ENCODE data around the gene ABHD17A. TPM values are rescaled to one million over a fixed set of nuclear protein-coding genes. Genes with fewer than 3 reads are reported as not detected.

ABHD17A gene
- total RNA-seq, 4 donors from 2014 or later = 33.8 to 142 (median 63.7) TPM

DNA sequence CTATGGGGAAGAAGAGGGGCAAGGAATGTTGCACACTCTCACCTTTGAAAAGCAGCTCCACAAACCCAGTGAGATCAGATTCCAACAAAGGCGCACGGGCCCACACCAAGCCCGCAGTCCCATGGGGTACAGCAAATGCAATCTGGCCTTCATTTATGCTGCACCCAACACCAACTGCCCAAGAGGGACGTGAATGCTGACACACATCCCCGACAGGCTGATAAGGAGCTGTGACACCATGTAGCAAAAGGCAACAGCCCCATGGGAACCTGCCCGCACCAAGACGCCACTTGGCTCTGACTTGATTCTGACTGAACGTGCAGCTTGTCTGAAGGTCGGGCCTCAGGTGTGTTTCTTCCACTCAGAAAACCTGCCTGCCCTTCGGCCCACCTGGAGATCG, 54.3 kb downstream of the ABHD17A start:
- intact Hi-C loops (cut with DNase I; ENCODE audit: low total_unique reads) = no loop called here
- DNase-seq = no peak
- Histone ChIP-seq H3K4me1 (peaks cover 0 to 10% of the 10 kb centered on the region in 2 donors), H3K36me3 (no peaks in the 10 kb centered on the region), H3K9me3 (no peaks in the 10 kb centered on the region), H3K4me3 (no peak overlapping the region), H3K27ac (no peak overlapping the region), H3K27me3 (no peaks in the 10 kb centered on the region)
- TF ChIP-seq, protein P1, sequence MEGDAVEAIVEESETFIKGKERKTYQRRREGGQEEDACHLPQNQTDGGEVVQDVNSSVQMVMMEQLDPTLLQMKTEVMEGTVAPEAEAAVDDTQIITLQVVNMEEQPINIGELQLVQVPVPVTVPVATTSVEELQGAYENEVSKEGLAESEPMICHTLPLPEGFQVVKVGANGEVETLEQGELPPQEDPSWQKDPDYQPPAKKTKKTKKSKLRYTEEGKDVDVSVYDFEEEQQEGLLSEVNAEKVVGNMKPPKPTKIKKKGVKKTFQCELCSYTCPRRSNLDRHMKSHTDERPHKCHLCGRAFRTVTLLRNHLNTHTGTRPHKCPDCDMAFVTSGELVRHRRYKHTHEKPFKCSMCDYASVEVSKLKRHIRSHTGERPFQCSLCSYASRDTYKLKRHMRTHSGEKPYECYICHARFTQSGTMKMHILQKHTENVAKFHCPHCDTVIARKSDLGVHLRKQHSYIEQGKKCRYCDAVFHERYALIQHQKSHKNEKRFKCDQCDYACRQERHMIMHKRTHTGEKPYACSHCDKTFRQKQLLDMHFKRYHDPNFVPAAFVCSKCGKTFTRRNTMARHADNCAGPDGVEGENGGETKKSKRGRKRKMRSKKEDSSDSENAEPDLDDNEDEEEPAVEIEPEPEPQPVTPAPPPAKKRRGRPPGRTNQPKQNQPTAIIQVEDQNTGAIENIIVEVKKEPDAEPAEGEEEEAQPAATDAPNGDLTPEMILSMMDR (IDR thresholded peaks at IDR 0.05) = no peak
- no peak for TF ChIP-seq POLR2A (IDR thresholded peaks at IDR 0.05)

DNA sequence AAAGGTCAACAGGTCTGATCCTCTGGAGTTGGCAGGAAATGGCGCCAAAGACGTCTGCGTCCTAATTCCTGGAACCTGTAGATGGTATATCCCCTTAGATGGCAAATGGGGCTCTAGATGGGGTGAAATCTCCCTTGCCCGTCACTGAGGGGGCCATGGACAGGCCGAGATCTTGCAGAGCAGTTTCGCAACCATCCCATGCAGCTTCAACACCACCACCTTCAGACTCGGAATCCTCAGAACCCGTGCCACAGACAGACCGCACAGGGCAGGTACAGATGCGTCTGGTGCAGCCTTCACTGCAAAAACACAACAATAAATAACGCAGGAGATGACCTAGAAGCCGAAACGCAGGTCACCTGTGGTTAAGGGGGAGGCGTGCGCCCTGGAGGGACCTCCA, 54.7 kb downstream of the ABHD17A start:
- peaks cover 0 to 10% of the 10 kb centered on the region in 2 donors for H3K4me1 ChIP-seq
- no peak for TF ChIP-seq POLR2A (IDR thresholded peaks at IDR 0.05)
- TF ChIP-seq, protein P1 (IDR thresholded peaks at IDR 0.05) = no peak
- H3K27ac ChIP-seq = no peak overlapping the region
- DNase-seq = no peak
- no peaks in the 10 kb centered on the region for H3K9me3 ChIP-seq
- H3K27me3 ChIP-seq = no peaks in the 10 kb centered on the region
- no peak overlapping the region for H3K4me3 ChIP-seq
- H3K36me3 ChIP-seq = no peaks in the 10 kb centered on the region
- intact Hi-C loops (cut with DNase I; ENCODE audit: low total_unique reads) = no loop called here

DNA sequence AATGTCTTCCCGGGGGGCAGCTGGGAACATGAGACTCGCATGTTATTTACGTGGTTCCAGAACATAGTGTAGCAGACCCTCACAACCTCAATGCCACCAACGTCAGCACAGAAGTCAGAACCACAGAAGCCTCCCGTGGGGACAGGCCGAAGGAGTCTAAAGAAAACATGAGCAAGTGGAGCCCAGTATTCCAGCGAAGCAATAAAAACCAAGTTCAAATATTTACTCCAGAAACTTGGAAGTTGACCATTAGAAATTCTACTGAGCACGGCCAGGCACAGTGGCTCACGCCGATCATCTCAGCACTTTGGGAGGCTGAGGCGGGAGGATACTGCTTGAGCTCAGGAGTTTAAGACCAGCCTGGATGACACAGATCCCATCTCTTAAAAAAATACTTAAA, 55.3 kb downstream of the ABHD17A start:
- H3K4me1 ChIP-seq = peaks cover 0 to 10% of the 10 kb centered on the region in 2 donors
- TF ChIP-seq, protein P1 (IDR thresholded peaks at IDR 0.05) = no peak
- TF ChIP-seq POLR2A (IDR thresholded peaks at IDR 0.05) = no peak
- no peaks in the 10 kb centered on the region for H3K36me3 ChIP-seq
- H3K4me3 ChIP-seq = no peak overlapping the region
- H3K27ac ChIP-seq = no peak overlapping the region
- intact Hi-C loops (cut with DNase I; ENCODE audit: low total_unique reads) = loop anchor here (10.0 kb wide), 2 partner anchors 65 to 285 kb away; no protein-coding TSS in a partner anchor
- H3K27me3 ChIP-seq = no peaks in the 10 kb centered on the region
- no peak for DNase-seq
- H3K9me3 ChIP-seq = no peaks in the 10 kb centered on the region

DNA sequence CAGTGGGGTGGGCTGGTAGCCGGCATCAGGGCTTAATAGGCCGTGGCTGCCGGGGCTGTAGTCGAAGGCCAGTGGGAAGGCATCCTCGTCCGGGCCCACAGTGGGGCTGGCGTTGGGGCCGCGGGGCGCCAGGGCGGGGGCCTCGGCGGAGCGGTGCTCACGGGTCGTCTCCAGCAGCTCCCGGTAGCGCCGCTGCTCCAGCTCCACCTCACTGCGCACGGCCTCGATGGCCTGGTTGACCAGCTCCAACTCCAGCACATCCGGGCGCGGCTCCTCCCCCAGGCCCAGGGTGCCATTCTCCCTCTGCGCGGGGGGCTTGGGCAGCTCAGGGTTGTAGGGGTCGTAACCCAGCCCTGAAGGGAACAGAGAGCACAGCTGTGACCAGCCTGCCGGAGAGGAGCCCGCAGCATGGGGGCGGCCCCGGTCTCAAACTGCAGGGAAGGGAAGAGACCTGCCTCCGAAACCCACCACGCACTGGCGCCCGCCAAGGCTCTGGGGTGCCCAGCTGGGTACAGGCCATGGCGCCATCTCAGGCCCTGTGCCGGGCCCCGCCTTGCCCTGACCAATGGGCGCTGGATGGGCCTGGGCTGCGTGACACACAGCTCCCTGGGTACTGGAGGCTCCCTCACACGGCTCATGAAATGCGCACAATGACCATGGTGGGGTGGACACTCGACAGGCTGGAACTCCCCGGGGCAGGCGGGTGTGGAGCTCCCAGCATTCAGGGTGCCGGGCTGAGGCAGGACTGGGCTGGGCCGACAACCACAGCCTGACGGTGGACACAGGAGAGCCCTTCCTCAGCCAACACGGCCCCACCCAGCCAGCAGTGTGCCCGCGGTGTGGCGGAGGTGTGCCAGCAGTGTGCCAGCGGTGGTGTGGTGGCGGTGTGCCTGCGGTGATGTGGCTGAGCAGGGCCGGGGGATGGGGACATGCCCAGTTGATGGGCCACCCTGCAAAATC, 56.7 kb downstream of the ABHD17A start:
- H3K27ac ChIP-seq = no peak overlapping the region
- TF ChIP-seq, protein P1 (IDR thresholded peaks at IDR 0.05) = no peak
- no peak for TF ChIP-seq POLR2A (IDR thresholded peaks at IDR 0.05)
- DNase-seq = no peak
- H3K9me3 ChIP-seq = no peaks in the 10 kb centered on the region
- no peaks in the 10 kb centered on the region for H3K27me3 ChIP-seq
- intact Hi-C loops (cut with DNase I; ENCODE audit: low total_unique reads) = loop anchor here (10.0 kb wide), 2 partner anchors 64 to 284 kb away; no protein-coding TSS in a partner anchor
- no peaks in the 10 kb centered on the region for H3K36me3 ChIP-seq
- no peak overlapping the region for H3K4me3 ChIP-seq
- H3K4me1 ChIP-seq = peaks cover 0 to 6% of the 10 kb centered on the region in 2 donors

Measured in uterus (tissue), 4 donors.